SHP77 (cell line): Measurements from ENCODE around the gene PLCD3.

Experiments
- DNase-seq, 2 experiments: peaks; one replicate each; lab custom pipeline; 2025; lab: John Stamatoyannopoulos, UW

PLCD3 gene

GRCh38 chr17:45101883-45102811 is 30.2 kb downstream of the PLCD3 start:
- DNase-seq: no peak

- DNase-seq: no peak
Measured at GRCh38 chr17:45101546-45101882, 30.8 kb downstream of the PLCD3 start.

- DNase-seq: peak; percentile 67 to 77
Measured at GRCh38 chr17:45098869-45099616, 33.3 kb downstream of the PLCD3 start.

GRCh38 chr17:45098081-45098868 is 34.0 kb downstream of the PLCD3 start:
- no peak for DNase-seq

- DNase-seq: no peak
Measured at GRCh38 chr17:45096926-45097325, 35.4 kb downstream of the PLCD3 start.

GRCh38 chr17:45096141-45096540 is 36.2 kb downstream of the PLCD3 start:
- DNase-seq: no peak

- no peak for DNase-seq
Measured at GRCh38 chr17:45093444-45094110, 38.7 kb downstream of the PLCD3 start.

GRCh38 chr17:45092911-45093430 is 39.3 kb downstream of the PLCD3 start:
- no peak for DNase-seq

GRCh38 chr17:45091778-45092425 is 40.4 kb downstream of the PLCD3 start:
- no peak for DNase-seq

GRCh38 chr17:45090711-45091110 is 41.6 kb downstream of the PLCD3 start:
- DNase-seq: no peak

GRCh38 chr17:45088741-45089140 is 43.6 kb downstream of the PLCD3 start:
- DNase-seq: no peak

GRCh38 chr17:45087978-45088377 is 44.3 kb downstream of the PLCD3 start:
- no peak for DNase-seq

- DNase-seq: no peak
Measured at GRCh38 chr17:45087504-45087975, 44.8 kb downstream of the PLCD3 start.

- no peak for DNase-seq
Measured at GRCh38 chr17:45086865-45087503, 45.3 kb downstream of the PLCD3 start.

- no peak for DNase-seq
Measured at GRCh38 chr17:45086391-45086790, 45.9 kb downstream of the PLCD3 start.

GRCh38 chr17:45081047-45081703 is 51.1 kb downstream of the PLCD3 start:
- no peak for DNase-seq

- no peak for DNase-seq
Measured at GRCh38 chr17:45077643-45078042, 54.7 kb downstream of the PLCD3 start.

GRCh38 chr17:45073414-45074070 is 58.8 kb downstream of the PLCD3 start:
- DNase-seq: no peak

- no peak for DNase-seq
Measured at GRCh38 chr17:45070809-45071208, 61.5 kb downstream of the PLCD3 start.
